CD14-positive monocyte (primary cell): Measurements from ENCODE around the gene OXNAD1. TPM values are rescaled to one million over a fixed set of nuclear protein-coding genes. Genes with fewer than 3 reads are reported as not detected.

Source experiments
- DNase-seq, 3 donors: peaks; one replicate each; pipeline ENCODE4 v3.0.0-alpha.2; 2011 to 2022
- H2AFZ ChIP-seq: 2 replicates; pipeline ENCODE4 v1.6.0; 2012; ENCODE audit warnings: mild to moderate bottlenecking, low read depth, low read length, inconsistent platforms; ENCODE audit not compliant: insufficient read depth, poor library complexity, severe bottlenecking
- H3K27ac ChIP-seq, 2 donors: 1 replicate in 1 of 2; 2 replicates in 1 of 2; pipeline ENCODE4 v1.5.1; 2012 to 2013; ENCODE audit warnings: low read length in 2 of 2, control low read depth in 1 of 2, inconsistent platforms in 1 of 2, low read depth in 1 of 2, mild to moderate bottlenecking in 1 of 2
- H3K27me3 ChIP-seq, 2 donors: one replicate each; pipeline versions ENCODE4 v1.6.0 to v1.6.1; 2011 to 2013; ENCODE audit warnings: low read length in 2 of 2; ENCODE audit not compliant: control insufficient read depth in 2 of 2, insufficient read depth in 2 of 2
- H3K36me3 ChIP-seq, 2 donors: replicated peaks in 1 of 2; 1 replicate in 1 of 2; 2 replicates in 1 of 2; pipeline versions ENCODE4 v1.5.1 to v1.6.1; 2012 to 2013; ENCODE audit warnings: low read length in 2 of 2, control low read depth in 1 of 2, inconsistent platforms in 1 of 2, mild to moderate bottlenecking in 1 of 2; ENCODE audit not compliant: insufficient read depth in 2 of 2, control insufficient read depth in 1 of 2
- H3K4me1 ChIP-seq, 2 donors: 1 replicate in 1 of 2; 2 replicates in 1 of 2; pipeline versions ENCODE4 v1.5.1 to v1.6.1; 2012 to 2013; ENCODE audit warnings: low read length in 2 of 2, control low read depth in 1 of 2, inconsistent platforms in 1 of 2, mild to moderate bottlenecking in 1 of 2, moderate library complexity in 1 of 2; ENCODE audit not compliant: insufficient read depth in 2 of 2, control insufficient read depth in 1 of 2
- H3K4me2 ChIP-seq: replicated peaks from 2 replicates; pipeline ENCODE3; 2012; ENCODE audit warnings: low read length, moderate library complexity, mild to moderate bottlenecking; ENCODE audit not compliant: poor library complexity, severe bottlenecking; ENCODE audit errors: extremely low read depth
- H3K4me3 ChIP-seq, 3 experiments: fragments of 200-600 bp in 1 of 3; sonication (generic) in 1 of 3; replicated peaks in 1 of 3; 1 replicate in 2 of 3; 2 replicates in 1 of 3; pipeline ENCODE4 v1.5.1; 2011 to 2013; ENCODE audit warnings: low read length in 3 of 3, mild to moderate bottlenecking in 3 of 3, control low read depth in 2 of 3, low read depth in 2 of 3, inconsistent platforms in 1 of 3, moderate library complexity in 1 of 3
- H3K79me2 ChIP-seq: 2 replicates; pipeline ENCODE4 v1.6.0; 2012; ENCODE audit warnings: mild to moderate bottlenecking, control low read depth, inconsistent platforms, low read length, moderate library complexity; ENCODE audit not compliant: insufficient read depth
- H3K9ac ChIP-seq: 2 replicates; pipeline ENCODE4 v1.6.0; 2017; ENCODE audit warnings: low read length, mild to moderate bottlenecking; ENCODE audit not compliant: insufficient read depth, poor library complexity, severe bottlenecking
- H3K9me3 ChIP-seq, 2 donors: replicated peaks in 1 of 2; 1 replicate in 1 of 2; 2 replicates in 1 of 2; pipeline versions ENCODE4 v1.5.1 to v1.6.1; 2012 to 2013; ENCODE audit warnings: low read length in 2 of 2, control low read depth in 1 of 2; ENCODE audit not compliant: control insufficient read depth in 1 of 2, insufficient read depth in 1 of 2
- H4K20me1 ChIP-seq: 2 replicates; pipeline ENCODE4 v1.6.0; 2012; ENCODE audit warnings: mild to moderate bottlenecking, low read length, control low read depth, moderate library complexity; ENCODE audit not compliant: insufficient read depth
- H3K27ac Mint-ChIP-seq, 7 donors: one replicate each; pipeline ENCODE4 v1.8.0; 2020; ENCODE audit warnings: mild to moderate bottlenecking in 7 of 7, mixed read lengths in 7 of 7, moderate library complexity in 6 of 7, inconsistent platforms in 2 of 7
- H3K27me3 Mint-ChIP-seq, 3 donors: one replicate each; pipeline ENCODE4 v1.8.0; 2021 to 2022; ENCODE audit warnings: low read depth in 3 of 3, mild to moderate bottlenecking in 3 of 3, mixed read lengths in 3 of 3, moderate library complexity in 3 of 3, inconsistent platforms in 1 of 3
- H3K36me3 Mint-ChIP-seq, 2 donors: one replicate each; pipeline ENCODE4 v1.8.0; 2020; ENCODE audit warnings: mixed read lengths in 2 of 2, inconsistent platforms in 1 of 2, mild to moderate bottlenecking in 1 of 2
- H3K4me1 Mint-ChIP-seq: one replicate; pipeline ENCODE4 v1.8.0; 2020; ENCODE audit warnings: mild to moderate bottlenecking, mixed read lengths
- H3K4me3 Mint-ChIP-seq, 2 donors: one replicate each; pipeline ENCODE4 v1.8.0; 2020; ENCODE audit warnings: mild to moderate bottlenecking in 2 of 2, mixed read lengths in 2 of 2, moderate library complexity in 1 of 2
- H3K9me3 Mint-ChIP-seq, 7 donors: one replicate each; pipeline ENCODE4 v1.8.0; 2020 to 2022; ENCODE audit warnings: mixed read lengths in 7 of 7, mild to moderate bottlenecking in 6 of 7, moderate library complexity in 6 of 7, inconsistent platforms in 2 of 7
- CTCF ChIP-seq: fragments of 200-600 bp; IDR thresholded peaks from one replicate; pipeline ENCODE4 v1.8.0; 2022; ENCODE audit warnings: antibody characterized with exemption, mild to moderate bottlenecking
- WGBS: methylation state at CpG from one replicate; pipeline ENCODE4 v1.1.5; 2013; ENCODE audit warnings: missing lambda C conversion rate; ENCODE audit not compliant: insufficient coverage; 5-methylcytosine and 5-hydroxymethylcytosine counted together
- intact Hi-C, 2 donors: fragments of 100-400 bp; cut with micrococcal nuclease; formaldehyde crosslinking; loops; one replicate each; pipeline versions ENCODE4 v1.15.0 to v1.15.1; 2023
- polyA plus RNA-seq, 3 donors: library from polyadenylated mRNA; depleted of rRNA in 1 of 3; unstranded in 2 of 3; stranded (reverse) in 1 of 3; fragments of 300-500 nt in 2 of 3; fragments of >200 nt in 1 of 3; fragmentation: Illumina TruSeq in 2 of 3; gene quantifications; 1 replicate in 2 of 3; 2 replicates in 1 of 3; pipeline ENCODE4 v1.2.3, GENCODE V29; 2012 to 2021

Gene OXNAD1
- polyA plus RNA-seq, 3 donors = 3.7 to 5.1 (median 4.4) TPM

- Histone ChIP-seq H3K79me2 (no peaks in the 10 kb centered on the region), H4K20me1 (no peaks in the 10 kb centered on the region), H3K9ac (no peak overlapping the region), H3K4me2 (no peak overlapping the region), H3K27me3 (no peaks in the 10 kb centered on the region), H3K4me1 (no peaks in the 10 kb centered on the region), H3K27ac (no peak overlapping the region), H2AFZ (no peak overlapping the region), H3K9me3 (peaks cover 0 to 15% of the 10 kb centered on the region in 2 donors), H3K4me3 (no peak overlapping the region), H3K36me3 (peaks cover 13 to 80% of the 10 kb centered on the region in 2 donors)
- H3K27ac Mint-ChIP-seq = no peak overlapping the region
- no peak overlapping the region for H3K4me3 Mint-ChIP-seq
- WGBS = 100% methylated on average over 3 of the region's 3 CpGs
- peaks cover 10 to 25% (median 14%) of the 10 kb centered on the region in 7 donors for H3K9me3 Mint-ChIP-seq
- intact Hi-C loops = no loop called here
- TF ChIP-seq CTCF = no peak
- no peak for DNase-seq
- H3K4me1 Mint-ChIP-seq = no peaks in the 10 kb centered on the region
- H3K27me3 Mint-ChIP-seq = peaks cover 0 to 4% (median 3%) of the 10 kb centered on the region in 3 donors
- H3K36me3 Mint-ChIP-seq = peaks cover 58 to 76% of the 10 kb centered on the region in 2 donors
These were observed 66.4 kb downstream of the OXNAD1 start for GRCh38 chr3:16331319-16331883.

- WGBS = no CpG with 5 or more reads among the region's 1 CpG
- intact Hi-C loops = no loop called here
- Histone ChIP-seq H3K9ac (no peak overlapping the region), H3K36me3 (peaks cover 3 to 76% of the 10 kb centered on the region in 2 donors), H3K4me3 (no peak overlapping the region), H2AFZ (no peak overlapping the region), H3K4me2 (no peak overlapping the region), H3K4me1 (peaks cover 4% of the 10 kb centered on the region in 2 donors), H3K9me3 (peaks cover 0 to 15% of the 10 kb centered on the region in 2 donors), H3K27me3 (no peaks in the 10 kb centered on the region), H3K79me2 (no peaks in the 10 kb centered on the region), H4K20me1 (no peaks in the 10 kb centered on the region), H3K27ac (no peak overlapping the region)
- H3K27me3 Mint-ChIP-seq = peaks cover 0 to 4% (median 3%) of the 10 kb centered on the region in 3 donors
- no peak overlapping the region for H3K27ac Mint-ChIP-seq
- H3K4me1 Mint-ChIP-seq = peaks cover 4% of the 10 kb centered on the region
- H3K4me3 Mint-ChIP-seq = no peak overlapping the region
- peaks cover 10 to 25% (median 14%) of the 10 kb centered on the region in 7 donors for H3K9me3 Mint-ChIP-seq
- no peak for TF ChIP-seq CTCF
- peaks cover 57 to 66% of the 10 kb centered on the region in 2 donors for H3K36me3 Mint-ChIP-seq
- no peak for DNase-seq
These were observed 68.0 kb downstream of the OXNAD1 start for GRCh38 chr3:16332904-16333426.
